ENCODE data around the gene C11orf58.

Gene C11orf58

GRCh38 chr11:16749666-16750065, 11.2 kb downstream of the C11orf58 start:
- DNase-seq (ENCODE audit: insufficient read length, low spot score): no peak
- no peak for TF ChIP-seq POLR2A (IDR thresholded peaks at IDR 0.05; ENCODE audit: low read depth, low read length)
- FAIRE-seq: no peak

GRCh38 chr11:16750417-16750816, 12.0 kb downstream of the C11orf58 start:
- TF ChIP-seq POLR2A (IDR thresholded peaks at IDR 0.05; ENCODE audit: low read depth, low read length): no peak
- FAIRE-seq: no peak
- DNase-seq (ENCODE audit: insufficient read length, low spot score): no peak

- DNase-seq (ENCODE audit: insufficient read length, low spot score) (no peak), FAIRE-seq (no peak)
- no peak for TF ChIP-seq POLR2A (IDR thresholded peaks at IDR 0.05; ENCODE audit: low read depth, low read length)
Observed at GRCh38 chr11:16758382-16759024, 20.1 kb downstream of the C11orf58 start.

GRCh38 chr11:16759857-16760508, 21.5 kb downstream of the C11orf58 start:
- FAIRE-seq: no peak
- TF ChIP-seq POLR2A (IDR thresholded peaks at IDR 0.05; ENCODE audit: low read depth, low read length): no peak
- DNase-seq (ENCODE audit: insufficient read length, low spot score): no peak

- no peak for TF ChIP-seq POLR2A (IDR thresholded peaks at IDR 0.05; ENCODE audit: low read depth, low read length)
- FAIRE-seq (no peak), DNase-seq (ENCODE audit: insufficient read length, low spot score) (no peak)
Observed at GRCh38 chr11:16763746-16764145, 25.3 kb downstream of the C11orf58 start.

GRCh38 chr11:16764888-16765287, 26.4 kb downstream of the C11orf58 start:
- FAIRE-seq (no peak), DNase-seq (ENCODE audit: insufficient read length, low spot score) (no peak)
- no peak for TF ChIP-seq POLR2A (IDR thresholded peaks at IDR 0.05; ENCODE audit: low read depth, low read length)

- FAIRE-seq: no peak
Observed at GRCh38 chr11:16767137-16767536, 28.7 kb downstream of the C11orf58 start.

GRCh38 chr11:16767957-16768356, 29.5 kb downstream of the C11orf58 start:
- no peak for TF ChIP-seq POLR2A (IDR thresholded peaks at IDR 0.05; ENCODE audit: low read depth, low read length)
- FAIRE-seq (no peak), DNase-seq (ENCODE audit: insufficient read length, low spot score) (no peak)

More at GRCh38 chr11:16767137-16767536, 28.7 kb downstream of the C11orf58 start:
- no peak for TF ChIP-seq POLR2A (IDR thresholded peaks at IDR 0.05; ENCODE audit: low read depth, low read length)
- no peak for DNase-seq (ENCODE audit: insufficient read length, low spot score)

- FAIRE-seq: no peak
- no peak for TF ChIP-seq POLR2A (IDR thresholded peaks at IDR 0.05; ENCODE audit: low read depth, low read length)
- DNase-seq (ENCODE audit: insufficient read length, low spot score): no peak
Observed at GRCh38 chr11:16769386-16769785, 30.9 kb downstream of the C11orf58 start.

- no peak for TF ChIP-seq POLR2A (IDR thresholded peaks at IDR 0.05; ENCODE audit: low read depth, low read length)
- FAIRE-seq (no peak), DNase-seq (ENCODE audit: insufficient read length, low spot score) (no peak)
Observed at GRCh38 chr11:16770016-16770415, 31.6 kb downstream of the C11orf58 start.

GRCh38 chr11:16771350-16772140, 33.1 kb downstream of the C11orf58 start:
- FAIRE-seq (no peak), DNase-seq (ENCODE audit: insufficient read length, low spot score) (no peak)
- TF ChIP-seq POLR2A (IDR thresholded peaks at IDR 0.05; ENCODE audit: low read depth, low read length): no peak

- FAIRE-seq (no peak), DNase-seq (ENCODE audit: insufficient read length, low spot score) (no peak)
- no peak for TF ChIP-seq POLR2A (IDR thresholded peaks at IDR 0.05; ENCODE audit: low read depth, low read length)
Observed at GRCh38 chr11:16772141-16772512, 33.7 kb downstream of the C11orf58 start.

- no peak for TF ChIP-seq POLR2A (IDR thresholded peaks at IDR 0.05; ENCODE audit: low read depth, low read length)
- no peak for FAIRE-seq
- DNase-seq (ENCODE audit: insufficient read length, low spot score): no peak
Observed at GRCh38 chr11:16773981-16774935, 35.8 kb downstream of the C11orf58 start.

Data from H54 (cell line).